B cell (primary cell): ENCODE measurements around the gene MZF1. TPM values are rescaled to one million over a fixed set of nuclear protein-coding genes. Genes with fewer than 3 reads are reported as not detected.
"Not testable (repeated sequence)": the region's sequence is repeated elsewhere in the genome, so short reads cannot be mapped to it uniquely, and the experiment has no call there.

ENCODE experiments used
- ATAC-seq: fragments of 200-7000 bp; cut with Tn5 transposase; one replicate; pipeline ENCODE4 v1.10.0; 2021; ENCODE audit warnings: low read depth, mild to moderate bottlenecking, moderate number of reproducible peaks, moderate library complexity
- CTCF ChIA-PET: fragments of 350-600 bp; sonication (Branson Sonifier 250); formaldehyde crosslinking; loops from one replicate; lab custom pipeline; 2021; ENCODE audit warnings: antibody characterized with exemption, inconsistent platforms; lab: Charles Lee
- POLR2A ChIA-PET: fragments of 350-600 bp; sonication (Branson Sonifier 250); formaldehyde crosslinking; loops from one replicate; lab custom pipeline; 2021; ENCODE audit warnings: antibody characterized with exemption; lab: Charles Lee
- DNase-seq: peaks from one replicate; pipeline ENCODE4 v3.0.0; 2013
- H2AFZ ChIP-seq: 2 replicates; pipeline ENCODE4 v1.6.1; 2012; ENCODE audit warnings: mild to moderate bottlenecking, low read depth, low read length; ENCODE audit not compliant: insufficient read depth, poor library complexity, severe bottlenecking
- H3K27ac ChIP-seq, 2 donors: 1 replicate in 1 of 2; 2 replicates in 1 of 2; pipeline ENCODE4 v1.5.1; 2012 to 2013; ENCODE audit warnings: low read length in 2 of 2, mild to moderate bottlenecking in 2 of 2, moderate library complexity in 1 of 2
- H3K27me3 ChIP-seq, 4 experiments: fragments of 200-600 bp in 1 of 4; sonication (generic) in 1 of 4; replicated peaks in 1 of 4; 1 replicate in 2 of 4; 2 replicates in 2 of 4; pipeline versions ENCODE4 v1.6.1 to v1.7.0; 2013 to 2016; ENCODE audit warnings: low read length in 3 of 4, mild to moderate bottlenecking in 2 of 4, mixed read lengths in 1 of 4, moderate library complexity in 1 of 4; ENCODE audit not compliant: insufficient read depth in 4 of 4, control insufficient read depth in 3 of 4; ENCODE audit errors: control extremely low read depth in 1 of 4
- H3K36me3 ChIP-seq, 2 experiments: replicated peaks in 1 of 2; 1 replicate in 1 of 2; 2 replicates in 1 of 2; pipeline versions ENCODE4 v1.6.1 to v1.7.1; 2013; ENCODE audit warnings: low read length in 1 of 2; ENCODE audit not compliant: insufficient read depth in 2 of 2, control insufficient read depth in 1 of 2; ENCODE audit errors: control extremely low read depth in 1 of 2, extremely low read depth in 1 of 2
- H3K4me1 ChIP-seq, 2 donors: fragments of 200-600 bp in 1 of 2; sonication (generic) in 1 of 2; 1 replicate in 1 of 2; 2 replicates in 1 of 2; pipeline versions ENCODE4 v1.5.1 to v1.6.1; 2013 to 2017; ENCODE audit warnings: low read length in 2 of 2; ENCODE audit not compliant: control insufficient read depth in 2 of 2, insufficient read depth in 2 of 2
- H3K4me2 ChIP-seq: replicated peaks from 2 replicates; pipeline ENCODE3; 2012; ENCODE audit warnings: mild to moderate bottlenecking, low read depth, low read length; ENCODE audit not compliant: poor library complexity, severe bottlenecking
- H3K4me3 ChIP-seq, 5 experiments: fragments of 200-600 bp in 1 of 5; sonication (generic) in 1 of 5; 1 replicate in 3 of 5; 2 replicates in 2 of 5; pipeline versions ENCODE4 v1.5.1 to v1.7.0; 2011 to 2016; ENCODE audit warnings: low read length in 4 of 5, mild to moderate bottlenecking in 4 of 5, low read depth in 2 of 5, control low read depth in 1 of 5, moderate library complexity in 1 of 5; ENCODE audit not compliant: insufficient read depth in 1 of 5; ENCODE audit errors: control extremely low read depth in 1 of 5, extremely low read depth in 1 of 5
- H3K79me2 ChIP-seq: fragments of 200-600 bp; sonication (generic); one replicate; pipeline ENCODE4 v1.6.0; 2016; ENCODE audit warnings: low read length; ENCODE audit not compliant: control insufficient read depth, insufficient read depth
- H3K9ac ChIP-seq: fragments of 200-600 bp; sonication (generic); 2 replicates; pipeline ENCODE4 v1.6.1; 2017; ENCODE audit warnings: mild to moderate bottlenecking, low read length, moderate library complexity
- H3K9me3 ChIP-seq, 3 donors: one replicate each; pipeline versions ENCODE4 v1.6.1 to v1.7.1; 2013; ENCODE audit warnings: low read length in 2 of 3; ENCODE audit not compliant: control insufficient read depth in 2 of 3, insufficient read depth in 1 of 3; ENCODE audit errors: control extremely low read depth in 1 of 3
- H4K20me1 ChIP-seq: 2 replicates; pipeline ENCODE4 v1.6.0; 2012; ENCODE audit warnings: mild to moderate bottlenecking, low read length; ENCODE audit not compliant: insufficient read depth, control insufficient read depth, poor library complexity, severe bottlenecking
- H3K27ac Mint-ChIP-seq: one replicate; pipeline ENCODE4 v1.8.0; 2021; ENCODE audit warnings: mixed read lengths
- H3K27me3 Mint-ChIP-seq: one replicate; pipeline ENCODE4 v1.8.0; 2021; ENCODE audit warnings: mixed read lengths
- H3K4me1 Mint-ChIP-seq: one replicate; pipeline ENCODE4 v1.8.0; 2021; ENCODE audit warnings: mixed read lengths
- H3K4me3 Mint-ChIP-seq: one replicate; pipeline ENCODE4 v1.8.0; 2021; ENCODE audit warnings: mixed read lengths
- H3K9me3 Mint-ChIP-seq: one replicate; pipeline ENCODE4 v1.8.0; 2022; ENCODE audit warnings: mixed read lengths; ENCODE audit not compliant: insufficient read depth
- CTCF ChIP-seq: fragments of 200-600 bp; IDR thresholded peaks from one replicate; pipeline ENCODE4 v1.8.0; 2022; ENCODE audit warnings: antibody characterized with exemption, mild to moderate bottlenecking
- EZH2 ChIP-seq: IDR thresholded peaks from 2 replicates; pipeline ENCODE4 v1.6.1; 2012; ENCODE audit warnings: borderline replicate concordance, low read depth, mild to moderate bottlenecking, moderate library complexity, low read length; ENCODE audit not compliant: insufficient read depth, poor library complexity, severe bottlenecking
- WGBS: methylation state at CpG from one replicate; pipeline ENCODE4 v1.1.5; 2013; ENCODE audit warnings: missing lambda C conversion rate; ENCODE audit not compliant: insufficient coverage; 5-methylcytosine and 5-hydroxymethylcytosine counted together
- intact Hi-C: fragments of 100-400 bp; cut with micrococcal nuclease; formaldehyde crosslinking; loops from one replicate; pipeline ENCODE4 v1.10.0; 2022
- polyA plus RNA-seq: library from polyadenylated mRNA; depleted of rRNA; stranded (reverse); fragments of >200 nt; gene quantifications from 2 replicates; pipeline ENCODE4 v1.2.3, GENCODE V29; 2012
- total RNA-seq, 2 donors: library from RNA; stranded (reverse); fragments of 120-200 nt in 1 of 2; gene quantifications; 1 replicate in 1 of 2; 2 replicates in 1 of 2; pipeline versions ENCODE4 v1.2.3 to v1.2.4, GENCODE V29; 2013 to 2022

MZF1 gene
- total and polyA plus RNA-seq, 2 donors (not counting 1 experiment from before 2014, with no cell fraction given) = 79.4 to 95.8 TPM

DNA sequence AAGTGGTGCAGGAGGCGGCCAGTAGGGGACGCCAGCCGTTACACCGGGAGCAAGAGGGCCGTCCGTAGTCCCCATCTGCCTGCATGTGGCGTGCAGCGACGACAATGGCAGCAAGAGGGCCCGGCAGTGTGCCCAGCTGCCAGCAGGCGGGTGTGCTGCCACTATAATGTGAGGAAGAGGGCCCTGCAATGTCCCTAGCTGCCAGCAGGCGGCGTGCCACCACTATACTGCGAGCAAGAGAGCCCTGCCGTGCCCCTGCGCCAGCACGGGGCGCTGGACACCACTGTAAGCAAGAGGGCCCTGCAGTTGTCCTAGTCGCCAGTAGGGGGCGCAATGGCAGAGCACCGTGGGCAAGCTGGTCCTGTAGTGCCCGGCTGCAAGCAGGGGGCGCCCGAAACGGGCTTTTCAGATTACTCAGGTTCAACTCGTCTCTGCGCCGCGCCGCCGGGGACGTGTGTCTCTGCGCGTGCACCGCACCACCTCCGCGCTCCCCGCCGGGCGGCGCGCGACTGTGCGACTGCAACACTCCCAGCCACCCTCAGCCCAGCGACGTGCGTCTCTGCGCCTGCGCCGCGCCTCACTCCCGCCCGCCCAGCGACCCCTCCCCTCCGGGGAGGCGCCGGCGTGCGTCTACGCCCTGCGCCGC lies 33.2 kb upstream of the MZF1 start:
- H3K36me3 ChIP-seq, ATAC-seq, CTCF ChIA-PET, H3K9me3 Mint-ChIP-seq, H3K79me2 ChIP-seq, H3K4me2 ChIP-seq, H3K9ac ChIP-seq, H3K9me3 ChIP-seq, H3K27me3 ChIP-seq, H2AFZ ChIP-seq, H3K27ac ChIP-seq, H4K20me1 ChIP-seq, POLR2A ChIA-PET, DNase-seq, H3K4me1 Mint-ChIP-seq, H3K4me1 ChIP-seq, H3K4me3 ChIP-seq, H3K4me3 Mint-ChIP-seq, intact Hi-C loops, H3K27ac Mint-ChIP-seq, H3K27me3 Mint-ChIP-seq: not testable (repeated sequence)
- TF ChIP-seq CTCF = peak; percentile 12
- WGBS = 97% methylated on average over 7 of the region's 62 CpGs

DNA sequence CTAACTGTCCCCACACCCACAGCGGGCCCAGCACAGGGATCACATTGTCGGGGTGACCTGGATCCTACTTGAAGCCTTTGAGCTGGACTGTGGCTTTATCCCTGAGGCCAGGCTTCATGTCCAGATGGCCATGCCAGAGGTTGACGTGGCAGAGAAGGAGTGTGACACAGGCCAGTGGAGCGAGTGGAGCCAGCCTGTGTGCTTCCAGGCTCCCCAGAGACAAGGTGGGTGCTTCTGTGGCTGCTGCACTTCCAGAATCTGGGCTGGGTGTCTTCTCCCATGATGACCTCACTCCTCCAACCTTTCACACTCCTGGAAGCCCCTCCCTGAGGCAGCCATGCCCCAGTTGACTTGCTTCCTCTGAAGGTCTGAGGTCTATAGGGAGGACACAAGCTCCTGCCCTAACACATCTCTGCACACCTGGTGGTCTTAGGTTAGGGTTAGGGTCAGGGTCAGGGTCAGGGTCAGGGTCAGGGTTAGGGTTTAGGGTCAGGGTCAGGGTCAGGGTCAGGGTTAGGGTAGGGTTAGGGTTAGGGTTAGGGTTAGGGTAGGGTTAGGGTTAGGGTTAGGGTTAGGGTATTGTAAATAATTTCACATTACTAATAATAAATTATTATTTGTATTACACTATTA lies 13.1 kb upstream of the MZF1 start:
- Histone ChIP-seq H3K4me2 (no peak overlapping the region), H3K79me2 (peaks cover 5% of the 10 kb centered on the region), H4K20me1 (no peaks in the 10 kb centered on the region), H3K9ac (no peak overlapping the region), H3K36me3 (peaks cover 0 to 13% of the 10 kb centered on the region in 2 experiments), H3K27ac (no peak overlapping the region), H3K9me3 (peaks cover 0 to 5% (median 0%) of the 10 kb centered on the region in 3 donors), H3K4me1 (peaks cover 0 to 2% of the 10 kb centered on the region in 2 donors), H2AFZ (no peak overlapping the region), H3K4me3 (no peak overlapping the region), H3K27me3 (no peaks in the 10 kb centered on the region)
- Mint-ChIP-seq H3K4me3 (no peak overlapping the region), H3K4me1 (peaks cover 2% of the 10 kb centered on the region), H3K27me3 (no peaks in the 10 kb centered on the region), H3K27ac (no peak overlapping the region), H3K9me3 (no peaks in the 10 kb centered on the region)
- ChIA-PET CTCF (no interaction called here), POLR2A (no interaction called here)
- DNase-seq (no peak), ATAC-seq (no peak)
- 97% methylated on average over 4 of the region's 4 CpGs for WGBS
- intact Hi-C loops = no loop called here
- TF ChIP-seq EZH2 (no peak), CTCF (no peak)
